Left ventricle myocardium inferior (tissue), 1 donor: ENCODE measurements around the gene REM2. TPM values are rescaled to one million over a fixed set of nuclear protein-coding genes. Genes with fewer than 3 reads are reported as not detected.

Experiments
- DNase-seq: peaks from one replicate; pipeline ENCODE4 v3.0.0-alpha.2; 2020
- H3K27ac ChIP-seq: fragments of 200-600 bp; replicated peaks from 2 replicates; pipeline ENCODE4 v1.8.0; 2021
- H3K27me3 ChIP-seq: fragments of 200-600 bp; 2 replicates; pipeline ENCODE4 v1.8.0; 2021; ENCODE audit warnings: low read depth
- H3K36me3 ChIP-seq: fragments of 200-600 bp; 2 replicates; pipeline ENCODE4 v1.8.0; 2021
- H3K4me1 ChIP-seq: fragments of 200-600 bp; 2 replicates; pipeline ENCODE4 v1.8.0; 2021
- H3K4me3 ChIP-seq: fragments of 200-600 bp; 2 replicates; pipeline ENCODE4 v1.8.0; 2021; ENCODE audit warnings: mild to moderate bottlenecking, moderate library complexity
- H3K9me3 ChIP-seq: fragments of 200-600 bp; replicated peaks from 2 replicates; pipeline ENCODE4 v1.8.0; 2021
- intact Hi-C: fragments of 100-400 bp; cut with micrococcal nuclease; formaldehyde crosslinking; loops from one replicate; pipeline ENCODE4 v1.11.0; 2022
- total RNA-seq: library from RNA; stranded (reverse); fragmentation: NEBNext Ultra II Directional; extraction: Animal tissue kit (Norgen Biotek cat#: 25700); gene quantifications from one replicate; pipeline ENCODE4 v1.2.1, GENCODE V29; 2021
- TF ChIP-seq, protein P1 (sequence below): fragments of 200-600 bp; IDR thresholded peaks from 2 replicates; pipeline ENCODE4 v1.8.0; 2021; ENCODE audit warnings: antibody characterized with exemption, mild to moderate bottlenecking, borderline replicate concordance
- donor health status: DM: no; HTN: yes; CAD: no; lungs with severe emphysema.

The REM2 gene
- total RNA-seq, 1 donor from 2014 or later, result not detected

DNA sequence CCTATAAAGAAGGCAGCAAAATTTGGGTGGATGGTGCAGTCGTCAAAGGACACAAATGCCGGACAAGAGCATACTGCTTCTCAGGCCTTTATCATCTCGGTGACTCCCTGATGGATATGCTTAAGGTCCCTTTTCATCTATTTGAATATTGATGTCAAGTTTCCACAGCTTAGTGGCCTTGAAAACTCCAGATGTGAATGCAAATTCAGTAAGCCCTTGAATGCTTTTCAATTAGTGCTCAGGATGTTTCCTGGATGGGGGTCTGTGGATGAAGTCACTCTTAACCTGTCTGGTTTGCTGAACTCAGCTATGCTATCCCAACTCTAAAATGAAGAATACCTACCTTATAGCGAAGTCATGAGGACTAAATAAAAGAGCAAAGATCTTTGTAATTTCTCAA is 10.7 kb downstream of the REM2 start:
- TF ChIP-seq, protein P1, sequence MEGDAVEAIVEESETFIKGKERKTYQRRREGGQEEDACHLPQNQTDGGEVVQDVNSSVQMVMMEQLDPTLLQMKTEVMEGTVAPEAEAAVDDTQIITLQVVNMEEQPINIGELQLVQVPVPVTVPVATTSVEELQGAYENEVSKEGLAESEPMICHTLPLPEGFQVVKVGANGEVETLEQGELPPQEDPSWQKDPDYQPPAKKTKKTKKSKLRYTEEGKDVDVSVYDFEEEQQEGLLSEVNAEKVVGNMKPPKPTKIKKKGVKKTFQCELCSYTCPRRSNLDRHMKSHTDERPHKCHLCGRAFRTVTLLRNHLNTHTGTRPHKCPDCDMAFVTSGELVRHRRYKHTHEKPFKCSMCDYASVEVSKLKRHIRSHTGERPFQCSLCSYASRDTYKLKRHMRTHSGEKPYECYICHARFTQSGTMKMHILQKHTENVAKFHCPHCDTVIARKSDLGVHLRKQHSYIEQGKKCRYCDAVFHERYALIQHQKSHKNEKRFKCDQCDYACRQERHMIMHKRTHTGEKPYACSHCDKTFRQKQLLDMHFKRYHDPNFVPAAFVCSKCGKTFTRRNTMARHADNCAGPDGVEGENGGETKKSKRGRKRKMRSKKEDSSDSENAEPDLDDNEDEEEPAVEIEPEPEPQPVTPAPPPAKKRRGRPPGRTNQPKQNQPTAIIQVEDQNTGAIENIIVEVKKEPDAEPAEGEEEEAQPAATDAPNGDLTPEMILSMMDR, result no peak
- intact Hi-C loops, result no loop called here
- peaks cover 6% of the 10 kb centered on the region for H3K4me1 ChIP-seq

DNA sequence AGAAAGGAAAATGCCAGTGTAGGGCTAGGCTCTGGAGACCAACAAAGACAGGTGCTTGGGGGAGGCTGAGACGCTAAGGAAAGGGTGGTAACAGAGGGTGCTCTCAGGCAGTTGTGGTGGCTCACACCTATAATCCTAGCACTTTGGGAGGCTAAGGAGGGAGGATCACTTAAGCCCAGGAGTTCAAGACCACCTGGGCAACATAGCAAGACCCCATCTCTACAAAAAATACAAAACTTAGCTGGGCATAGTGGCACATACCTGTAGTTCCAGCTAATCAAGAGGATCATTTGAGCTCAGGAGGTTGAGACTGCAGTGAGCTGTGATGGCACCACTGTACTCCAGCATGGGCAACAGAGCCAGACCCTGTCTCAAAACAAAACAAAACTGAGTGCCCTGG is 12.4 kb downstream of the REM2 start:
- H3K27ac ChIP-seq, result no peak overlapping the region
- H3K4me1 ChIP-seq, result peaks cover 9% of the 10 kb centered on the region
- no peak overlapping the region for H3K4me3 ChIP-seq
- no peak for DNase-seq
- intact Hi-C loops, result no loop called here
- no peaks in the 10 kb centered on the region for H3K27me3 ChIP-seq
- TF ChIP-seq, protein P1, result no peak
- no peaks in the 10 kb centered on the region for H3K9me3 ChIP-seq
- H3K36me3 ChIP-seq, result peaks cover 1% of the 10 kb centered on the region

More for the DNA sequence above, 10.7 kb downstream of the REM2 start:
- Histone ChIP-seq H3K9me3 (no peaks in the 10 kb centered on the region), H3K27ac (no peak overlapping the region), H3K4me3 (no peak overlapping the region), H3K27me3 (no peaks in the 10 kb centered on the region), H3K36me3 (no peaks in the 10 kb centered on the region)
- DNase-seq, result no peak

DNA sequence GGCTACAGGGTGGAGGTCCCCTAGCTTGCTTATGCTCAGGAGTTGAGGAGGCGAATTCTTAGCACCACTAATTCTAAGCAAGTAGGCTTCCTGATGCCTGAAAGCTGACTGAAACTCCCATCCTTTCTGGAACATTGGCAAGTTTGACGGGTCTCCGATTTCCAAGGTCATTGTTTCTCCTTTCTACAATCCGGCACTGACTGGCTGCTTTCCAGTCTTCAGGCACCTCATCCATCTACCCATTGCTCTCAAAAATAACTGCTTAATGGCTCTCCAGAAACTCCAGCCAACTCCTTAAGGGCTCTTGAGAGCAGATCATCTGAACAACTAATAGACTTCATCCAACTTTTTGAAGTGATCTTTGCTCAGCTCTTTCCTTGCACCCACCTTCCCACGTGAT is 13.3 kb downstream of the REM2 start:
- intact Hi-C loops, result no loop called here
- Histone ChIP-seq H3K4me1 (peaks cover 9% of the 10 kb centered on the region), H3K4me3 (no peak overlapping the region), H3K36me3 (peaks cover 11% of the 10 kb centered on the region), H3K9me3 (no peaks in the 10 kb centered on the region), H3K27ac (no peak overlapping the region), H3K27me3 (no peaks in the 10 kb centered on the region)
- DNase-seq, result no peak
- TF ChIP-seq, protein P1, result no peak

DNA sequence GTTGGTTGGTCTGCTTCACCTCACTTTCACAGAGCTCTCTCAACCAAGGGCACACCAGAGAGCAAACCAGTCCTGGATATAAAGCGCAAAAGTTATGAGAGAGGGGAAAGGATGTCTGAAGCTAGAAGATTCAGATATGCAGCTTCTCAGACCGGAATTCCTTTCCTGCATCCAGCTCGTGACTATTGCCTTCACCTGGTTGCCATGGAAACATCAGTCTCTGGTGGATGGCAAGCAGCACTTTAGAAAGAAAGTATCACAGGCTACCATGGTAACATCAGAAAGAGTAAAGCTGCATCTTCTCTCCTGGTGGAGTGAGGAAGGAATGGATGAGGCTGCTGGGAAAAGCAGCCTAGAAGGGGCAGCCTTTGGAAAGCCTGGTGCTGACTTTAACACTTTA is 13.7 kb downstream of the REM2 start:
- intact Hi-C loops, result no loop called here
- Histone ChIP-seq H3K4me3 (no peak overlapping the region), H3K27me3 (no peaks in the 10 kb centered on the region), H3K27ac (no peak overlapping the region), H3K9me3 (no peaks in the 10 kb centered on the region), H3K4me1 (peaks cover 9% of the 10 kb centered on the region), H3K36me3 (peaks cover 15% of the 10 kb centered on the region)
- TF ChIP-seq, protein P1, result no peak
- no peak for DNase-seq

DNA sequence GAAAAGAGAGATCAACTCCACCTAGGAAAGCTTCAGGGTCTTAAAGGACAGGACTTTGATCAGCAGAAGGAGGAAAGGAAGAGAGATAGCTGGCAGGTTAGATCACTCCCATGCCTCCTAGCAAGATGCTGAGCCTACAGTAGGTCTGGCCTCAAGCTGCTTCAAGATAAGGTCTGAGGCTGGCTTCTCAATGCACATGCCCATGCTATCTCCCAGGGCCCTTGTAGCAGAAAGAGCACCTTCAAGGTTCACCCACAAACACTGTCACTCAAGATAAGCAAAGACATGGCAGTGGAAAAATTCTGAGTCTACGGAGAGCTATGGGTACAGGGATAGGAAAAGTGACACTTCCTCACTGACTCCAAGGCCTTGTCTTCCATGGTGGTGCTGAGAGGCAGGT is 14.3 kb downstream of the REM2 start:
- H3K27me3 ChIP-seq, result no peaks in the 10 kb centered on the region
- H3K4me3 ChIP-seq, result no peak overlapping the region
- no peak overlapping the region for H3K27ac ChIP-seq
- TF ChIP-seq, protein P1, result no peak
- H3K36me3 ChIP-seq, result peaks cover 21% of the 10 kb centered on the region
- H3K4me1 ChIP-seq, result peaks cover 9% of the 10 kb centered on the region
- no peak for DNase-seq
- no peaks in the 10 kb centered on the region for H3K9me3 ChIP-seq
- intact Hi-C loops, result no loop called here
